Endothelial cell of umbilical vein (primary cell): ENCODE data around the gene GAN.

ENCODE experiments used
- EZH2 ChIP-seq: IDR thresholded peaks from 2 replicates; pipeline ENCODE4 v1.6.1; 2012; ENCODE audit warnings: borderline replicate concordance, low read depth, mild to moderate bottlenecking, moderate library complexity, low read length, inconsistent platforms; ENCODE audit not compliant: severe bottlenecking
- FOS ChIP-seq: IDR thresholded peaks from 2 replicates; pipeline ENCODE4 v1.6.1; 2011; ENCODE audit warnings: mild to moderate bottlenecking, low read length, moderate library complexity, borderline replicate concordance; ENCODE audit not compliant: insufficient read depth
- GATA2 ChIP-seq: IDR thresholded peaks from 2 replicates; pipeline ENCODE4 v1.7.0; 2011; ENCODE audit warnings: low read depth, mild to moderate bottlenecking, moderate library complexity, mixed read lengths, low read length; ENCODE audit not compliant: insufficient read length, insufficient read depth
- JUN ChIP-seq: IDR thresholded peaks from 2 replicates; pipeline ENCODE4 v1.6.1; 2011; ENCODE audit warnings: borderline replicate concordance, low read depth; ENCODE audit not compliant: insufficient read length, insufficient read depth
- POLR2A ChIP-seq: IDR thresholded peaks from 2 replicates; pipeline ENCODE4 v1.6.1; 2012; ENCODE audit warnings: low read depth, mild to moderate bottlenecking, control low read depth, low read length
- POLR2AphosphoS5 ChIP-seq: IDR thresholded peaks from 2 replicates; pipeline ENCODE4 v1.6.1; 2012; ENCODE audit warnings: low read depth, mild to moderate bottlenecking, control low read depth, low read length, moderate library complexity; ENCODE audit not compliant: insufficient read depth
- TF ChIP-seq, protein P1 (sequence below): IDR thresholded peaks from 2 replicates; pipeline ENCODE4 v1.6.1; 2011; ENCODE audit not compliant: insufficient read depth, insufficient read length
- TF ChIP-seq, protein P2 (sequence below), 2 donors: IDR thresholded peaks; 1 replicate in 1 of 2; 2 replicates in 1 of 2; pipeline ENCODE4 v1.5.1; 2011; ENCODE audit warnings: low read length in 2 of 2, mild to moderate bottlenecking in 2 of 2, moderate library complexity in 2 of 2, control low read depth in 1 of 2, inconsistent platforms in 1 of 2, low read depth in 1 of 2; ENCODE audit not compliant: insufficient read depth in 1 of 2; ENCODE audit errors: extremely low read depth in 1 of 2

DNA sequence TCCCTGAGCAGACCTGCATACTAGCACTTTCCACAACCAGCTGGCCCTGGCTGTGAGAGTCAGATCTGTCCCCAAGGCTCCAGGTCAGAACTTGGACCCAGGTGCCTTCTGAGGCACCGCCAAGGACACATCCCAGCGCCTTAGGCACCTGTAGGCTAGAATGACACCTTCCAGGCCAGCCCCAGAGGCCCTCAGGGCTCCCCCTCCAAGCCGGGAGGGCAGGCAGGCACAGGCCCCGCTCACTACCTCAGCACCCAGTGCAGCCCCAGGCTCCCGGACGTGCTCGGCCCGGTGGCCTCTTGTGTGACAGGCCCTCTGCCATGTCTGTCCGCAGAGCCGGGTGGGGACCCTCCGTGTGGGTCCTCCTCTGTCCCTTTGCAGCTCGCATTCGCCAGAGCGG is 73.6 kb downstream of the GAN start:
- TF ChIP-seq JUN (no peak), EZH2 (no peak), FOS (no peak), POLR2A (no peak), POLR2AphosphoS5 (no peak), GATA2 (no peak)
- TF ChIP-seq, protein P1, sequence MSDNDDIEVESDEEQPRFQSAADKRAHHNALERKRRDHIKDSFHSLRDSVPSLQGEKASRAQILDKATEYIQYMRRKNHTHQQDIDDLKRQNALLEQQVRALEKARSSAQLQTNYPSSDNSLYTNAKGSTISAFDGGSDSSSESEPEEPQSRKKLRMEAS: no peak
- TF ChIP-seq, protein P2, sequence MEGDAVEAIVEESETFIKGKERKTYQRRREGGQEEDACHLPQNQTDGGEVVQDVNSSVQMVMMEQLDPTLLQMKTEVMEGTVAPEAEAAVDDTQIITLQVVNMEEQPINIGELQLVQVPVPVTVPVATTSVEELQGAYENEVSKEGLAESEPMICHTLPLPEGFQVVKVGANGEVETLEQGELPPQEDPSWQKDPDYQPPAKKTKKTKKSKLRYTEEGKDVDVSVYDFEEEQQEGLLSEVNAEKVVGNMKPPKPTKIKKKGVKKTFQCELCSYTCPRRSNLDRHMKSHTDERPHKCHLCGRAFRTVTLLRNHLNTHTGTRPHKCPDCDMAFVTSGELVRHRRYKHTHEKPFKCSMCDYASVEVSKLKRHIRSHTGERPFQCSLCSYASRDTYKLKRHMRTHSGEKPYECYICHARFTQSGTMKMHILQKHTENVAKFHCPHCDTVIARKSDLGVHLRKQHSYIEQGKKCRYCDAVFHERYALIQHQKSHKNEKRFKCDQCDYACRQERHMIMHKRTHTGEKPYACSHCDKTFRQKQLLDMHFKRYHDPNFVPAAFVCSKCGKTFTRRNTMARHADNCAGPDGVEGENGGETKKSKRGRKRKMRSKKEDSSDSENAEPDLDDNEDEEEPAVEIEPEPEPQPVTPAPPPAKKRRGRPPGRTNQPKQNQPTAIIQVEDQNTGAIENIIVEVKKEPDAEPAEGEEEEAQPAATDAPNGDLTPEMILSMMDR (IDR thresholded peaks at IDR 0.05; ENCODE audit: extremely low read depth in 1 of 2, insufficient read depth in 1 of 2, low read depth in 1 of 2, low read length in 2 of 2): no peak
